ENCODE data around the gene GABRG3. TPM values are rescaled to one million over a fixed set of nuclear protein-coding genes. Genes with fewer than 3 reads are reported as not detected.

GABRG3 gene
- total RNA-seq, 1 experiment from 2014 or later = 0.15 TPM

GRCh38 chr15:27412415-27412814 is 441.4 kb downstream of the GABRG3 start:
- H3K9ac ChIP-seq (ENCODE audit: extremely low read depth, insufficient read length, low read length) = no peak overlapping the region
- no peak overlapping the region for H2AK5ac ChIP-seq (ENCODE audit: insufficient read length, low read length)
- H3K79me1 ChIP-seq (ENCODE audit: insufficient read depth, low read depth, low read length, poor library complexity, severe bottlenecking) = no peaks in the 10 kb centered on the region
- no peaks in the 10 kb centered on the region for H3K23me2 ChIP-seq (ENCODE audit: insufficient read length, low read depth, low read length, poor library complexity, severe bottlenecking)
- no peaks in the 10 kb centered on the region; a peak in 1 of 7 replicates for H3K36me3 Mint-ChIP-seq (ENCODE audit: insufficient read depth in 1 of 3, low read depth in 3 of 3)
- H4K20me1 ChIP-seq (ENCODE audit: control insufficient read depth, insufficient read depth, insufficient read length) = no peaks in the 10 kb centered on the region
- no peak overlapping the region for H3K14ac ChIP-seq (ENCODE audit: insufficient read depth, low read length)
- H3K79me2 ChIP-seq (ENCODE audit: insufficient read depth, low read length) = 0 out of 2 replicates have a peak, but pooled peaks cover 1% of the 10 kb centered on the region
- no peaks in the 10 kb centered on the region for H3K9me3 ChIP-seq (ENCODE audit: control insufficient read depth, low read depth, low read length)
- H2AFZ ChIP-seq (ENCODE audit: low read length) = no peak overlapping the region
- peaks cover 17% of the 10 kb centered on the region for H3K27me3 Mint-ChIP-seq (ENCODE audit: low read depth)
- H3K4me2 ChIP-seq (ENCODE audit: insufficient read depth, insufficient read length, low read length) = no peak overlapping the region
- no peak overlapping the region for H3K27ac ChIP-seq (ENCODE audit: insufficient read length, low read depth, low read length)
- H2BK120ac ChIP-seq (ENCODE audit: low read depth, low read length, poor library complexity, severe bottlenecking) = no peak overlapping the region
- WGBS (ENCODE audit: extremely low coverage, insufficient read length, low lambda C conversion rate) = no CpG with 5 or more reads among the region's 6 CpGs
- no peak overlapping the region for H3T11ph ChIP-seq (ENCODE audit: low read length)
- no peaks in the 10 kb centered on the region; a peak in 1 of 5 replicates for H3K9me3 Mint-ChIP-seq
- H4K8ac ChIP-seq (replicated peaks; ENCODE audit: insufficient read length, low read depth, low read length) = no peak overlapping the region
- H2BK5ac ChIP-seq (ENCODE audit: insufficient read length, low read length) = no peak overlapping the region
- no peak overlapping the region for H2BK20ac ChIP-seq (ENCODE audit: low read depth, low read length, poor library complexity, severe bottlenecking)
- H2BK12ac ChIP-seq (ENCODE audit: insufficient read length, low read depth, low read length) = no peak overlapping the region
- no peak overlapping the region for H3K27ac Mint-ChIP-seq
- H3K4me1 Mint-ChIP-seq = peaks cover 33 to 34% of the 10 kb centered on the region in 2 experiments
- H3K56ac ChIP-seq (ENCODE audit: insufficient read length, low read depth, low read length) = no peak overlapping the region
- H3K23ac ChIP-seq (ENCODE audit: insufficient read length, low read depth, low read length) = no peak overlapping the region
- H3K18ac ChIP-seq (ENCODE audit: insufficient read length, low read depth, low read length) = no peak overlapping the region
- H3K4ac ChIP-seq (ENCODE audit: low read depth, low read length) = no peak overlapping the region
- H4K91ac ChIP-seq (ENCODE audit: insufficient read length, low read depth, low read length) = no peak overlapping the region
- TF ChIP-seq CTCF (conservative IDR thresholded peaks at IDR 0.05) = no peak
- no peaks in the 10 kb centered on the region for H3K27me3 ChIP-seq (ENCODE audit: insufficient read depth, low read length)
- H3K4me3 Mint-ChIP-seq = no peak overlapping the region
- H4K5ac ChIP-seq (ENCODE audit: insufficient read length, low read depth, low read length) = no peak overlapping the region
- peak; percentile 50 for DNase-seq
- no peak overlapping the region for H2BK15ac ChIP-seq (ENCODE audit: low read depth, low read length)
- peaks cover 2% of the 10 kb centered on the region; the same call in 1 of the 2 replicates for H3K4me1 ChIP-seq (ENCODE audit: insufficient read depth, low read length)
